MCF 10A (cell line): ENCODE results near the gene CEP76. TPM values are rescaled to one million over a fixed set of nuclear protein-coding genes. Genes with fewer than 3 reads are reported as not detected.
A peak's percentile ranks its signal among the peaks of the same experiment; 100 is the strongest.

Experiments used
- BruUV-seq: library from RNA; stranded (reverse); fragments of 400-500 nt; replicated peaks from 2 replicates; lab custom pipeline; 2021; lab: Mats Ljungman, UMichigan
- CTCF ChIA-PET: fragments of 300-600 bp; sonication (Branson Sonifier 250); formaldehyde crosslinking; extraction: SDS; loops from one replicate; lab custom pipeline; 2021; ENCODE audit warnings: antibody characterized with exemption, inconsistent platforms; lab: Yijun Ruan, JAX
- POLR2A ChIA-PET: fragments of 300-600, 350-650 bp; sonication (Branson Sonifier 250); formaldehyde crosslinking; extraction: SDS; loops from one replicate; lab custom pipeline; 2020; ENCODE audit warnings: antibody characterized with exemption, inconsistent platforms; lab: Yijun Ruan, JAX
- DNase-seq: peaks from one replicate; pipeline ENCODE4 v3.0.0-alpha.2; 2018; ENCODE audit not compliant: unreplicated experiment
- H3K27ac Mint-ChIP-seq: one replicate; pipeline ENCODE4 v1.8.0; 2022; ENCODE audit warnings: mild to moderate bottlenecking, low read depth, mixed read lengths; ENCODE audit not compliant: unreplicated experiment
- H3K27me3 Mint-ChIP-seq: one replicate; pipeline ENCODE4 v1.8.0; 2022; ENCODE audit warnings: mixed read lengths; ENCODE audit not compliant: insufficient read depth, unreplicated experiment
- H3K36me3 Mint-ChIP-seq: one replicate; pipeline ENCODE4 v1.8.0; 2022; ENCODE audit warnings: mild to moderate bottlenecking, moderate library complexity, mixed read lengths; ENCODE audit not compliant: insufficient read depth, unreplicated experiment
- H3K4me1 Mint-ChIP-seq: one replicate; pipeline ENCODE4 v1.8.0; 2022; ENCODE audit warnings: mixed read lengths; ENCODE audit not compliant: insufficient read depth, unreplicated experiment
- H3K4me3 Mint-ChIP-seq: one replicate; pipeline ENCODE4 v1.8.0; 2022; ENCODE audit warnings: mild to moderate bottlenecking, moderate library complexity, mixed read lengths; ENCODE audit not compliant: unreplicated experiment
- H3K9me3 Mint-ChIP-seq: one replicate; pipeline ENCODE4 v1.8.0; 2022; ENCODE audit warnings: mixed read lengths; ENCODE audit not compliant: unreplicated experiment
- intact Hi-C: fragments of 100-400 bp; cut with micrococcal nuclease; formaldehyde crosslinking; loops from 2 replicates; pipeline ENCODE4 v1.14.1; 2022
- total RNA-seq: library from RNA; stranded (reverse); gene quantifications from 2 replicates; pipeline ENCODE4 v1.2.3, GENCODE V29; 2022
- TF ChIP-seq, protein P1 (sequence below): fragments of 200-600 bp; IDR thresholded peaks from one replicate; pipeline ENCODE4 v1.8.0; 2022; ENCODE audit warnings: antibody characterized with exemption, mild to moderate bottlenecking; ENCODE audit not compliant: unreplicated experiment

Gene CEP76
- total RNA-seq, 1 experiment from 2014 or later, result 4.9 TPM

DNA sequence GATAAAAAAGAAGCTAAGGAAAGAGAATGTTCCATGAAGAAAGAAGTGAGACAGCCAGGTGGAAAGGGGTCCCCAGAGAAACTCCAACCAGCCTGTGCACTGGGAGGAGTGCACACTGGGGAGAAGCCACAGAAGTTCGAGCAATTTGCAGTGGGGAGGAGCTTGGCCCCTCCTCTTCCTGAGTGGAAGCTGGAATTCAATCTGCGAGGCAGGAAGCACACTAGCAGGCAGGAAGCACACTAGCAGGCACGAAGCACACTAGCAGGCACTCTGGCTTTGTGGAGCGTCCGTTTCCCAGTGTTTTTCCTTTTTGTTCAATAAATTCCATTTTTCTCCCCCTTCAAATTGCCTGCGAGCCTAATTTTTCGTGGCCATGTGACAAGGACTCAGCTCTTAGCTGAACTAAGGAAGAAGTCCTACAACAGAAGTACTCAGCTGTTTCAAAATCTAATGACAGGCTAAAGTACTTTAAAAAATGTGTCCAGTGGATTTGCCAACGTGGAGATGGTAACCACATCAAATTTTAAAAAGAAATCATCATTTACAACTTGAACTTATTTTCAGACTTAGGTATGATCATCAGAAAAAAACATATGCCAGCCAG is 23.2 kb downstream of the CEP76 start:
- peak; percentile 23 for DNase-seq
- ChIA-PET CTCF (interaction anchor here (0.6 to 1.7 kb wide), 4 partner anchors 47 to 287 kb away, joined by 3 to 4 read pairs (median 3); no protein-coding TSS in a partner anchor), POLR2A (interaction anchor here (0.9 kb wide), 1 partner anchor 269 kb away, joined by 3 read pairs; the partner anchor contains the start of gene SEH1L)
- intact Hi-C loops, result no loop called here
- Mint-ChIP-seq H3K9me3 (no peaks in the 10 kb centered on the region), H3K27me3 (no peaks in the 10 kb centered on the region), H3K4me3 (no peak overlapping the region), H3K36me3 (peaks cover 62% of the 10 kb centered on the region), H3K4me1 (peaks cover 8% of the 10 kb centered on the region), H3K27ac (no peak overlapping the region)
- TF ChIP-seq, protein P1, sequence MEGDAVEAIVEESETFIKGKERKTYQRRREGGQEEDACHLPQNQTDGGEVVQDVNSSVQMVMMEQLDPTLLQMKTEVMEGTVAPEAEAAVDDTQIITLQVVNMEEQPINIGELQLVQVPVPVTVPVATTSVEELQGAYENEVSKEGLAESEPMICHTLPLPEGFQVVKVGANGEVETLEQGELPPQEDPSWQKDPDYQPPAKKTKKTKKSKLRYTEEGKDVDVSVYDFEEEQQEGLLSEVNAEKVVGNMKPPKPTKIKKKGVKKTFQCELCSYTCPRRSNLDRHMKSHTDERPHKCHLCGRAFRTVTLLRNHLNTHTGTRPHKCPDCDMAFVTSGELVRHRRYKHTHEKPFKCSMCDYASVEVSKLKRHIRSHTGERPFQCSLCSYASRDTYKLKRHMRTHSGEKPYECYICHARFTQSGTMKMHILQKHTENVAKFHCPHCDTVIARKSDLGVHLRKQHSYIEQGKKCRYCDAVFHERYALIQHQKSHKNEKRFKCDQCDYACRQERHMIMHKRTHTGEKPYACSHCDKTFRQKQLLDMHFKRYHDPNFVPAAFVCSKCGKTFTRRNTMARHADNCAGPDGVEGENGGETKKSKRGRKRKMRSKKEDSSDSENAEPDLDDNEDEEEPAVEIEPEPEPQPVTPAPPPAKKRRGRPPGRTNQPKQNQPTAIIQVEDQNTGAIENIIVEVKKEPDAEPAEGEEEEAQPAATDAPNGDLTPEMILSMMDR, result no peak
- BruUV-seq, result no TSS peak

DNA sequence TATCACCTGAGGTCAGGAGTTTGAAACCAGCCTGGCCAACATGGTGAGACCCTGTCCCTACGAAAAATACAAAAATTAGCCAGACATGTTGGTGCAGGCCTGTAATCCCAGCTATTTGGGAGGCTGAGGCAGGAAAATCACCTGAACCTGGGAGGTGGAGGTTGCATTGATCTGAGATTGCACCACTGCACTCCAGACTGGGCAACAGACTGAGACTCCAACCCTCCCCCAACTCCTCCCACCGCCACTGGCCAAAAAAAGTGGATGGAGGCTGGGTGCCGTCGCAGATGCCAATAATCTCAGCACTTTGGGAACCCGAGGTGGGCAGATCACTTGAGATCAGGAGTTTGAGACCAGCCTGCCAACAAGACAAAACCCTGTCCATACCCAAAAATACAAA is 34.5 kb downstream of the CEP76 start:
- H3K27ac Mint-ChIP-seq, result no peak overlapping the region
- H3K27me3 Mint-ChIP-seq, result no peaks in the 10 kb centered on the region
- ChIA-PET CTCF (interaction anchor here (1.4 to 1.7 kb wide), 2 partner anchors 8 to 276 kb away, joined by 5 to 8 read pairs; no protein-coding TSS in a partner anchor), POLR2A (interaction anchor here (1.2 kb wide), 1 partner anchor 32 kb away, joined by 3 read pairs; no protein-coding TSS in a partner anchor)
- DNase-seq, result no peak
- peaks cover 24% of the 10 kb centered on the region for H3K36me3 Mint-ChIP-seq
- H3K9me3 Mint-ChIP-seq, result no peaks in the 10 kb centered on the region
- TF ChIP-seq, protein P1, result no peak
- intact Hi-C loops, result no loop called here
- no peak overlapping the region for H3K4me3 Mint-ChIP-seq
- no peaks in the 10 kb centered on the region for H3K4me1 Mint-ChIP-seq
- BruUV-seq, result no TSS peak

DNA sequence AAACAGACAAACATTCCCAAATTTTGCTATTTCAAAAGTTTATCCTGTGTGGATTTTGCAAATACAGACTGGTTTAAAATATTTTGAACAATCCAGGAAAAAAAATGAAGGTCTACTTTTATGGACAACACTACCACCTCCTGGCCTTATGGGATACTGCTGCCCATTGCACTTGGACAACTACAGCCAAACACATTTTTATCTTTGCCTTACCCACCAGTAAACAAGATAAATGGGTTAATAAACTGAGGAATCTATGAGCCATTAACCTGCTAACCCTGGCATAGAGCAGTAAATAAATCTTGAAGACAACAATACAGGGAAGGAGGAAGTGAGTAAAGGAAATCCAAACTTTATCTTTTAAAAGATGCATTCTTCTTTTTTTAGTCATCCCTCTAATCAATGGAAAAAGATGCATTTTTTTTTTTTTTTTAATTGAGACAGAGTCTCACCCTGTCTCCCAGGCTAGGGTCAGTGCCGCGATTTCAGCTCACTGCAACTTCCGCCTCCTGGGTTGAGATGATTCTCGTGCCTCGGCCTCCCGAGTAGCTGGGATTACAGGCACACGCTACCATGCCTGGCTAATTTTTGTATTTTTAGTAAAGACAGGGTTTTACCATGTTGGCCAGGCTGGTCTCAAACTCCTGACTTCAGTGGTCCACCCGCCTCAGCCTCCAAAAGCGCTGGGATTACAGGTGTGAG is 42.5 kb downstream of the CEP76 start:
- H3K9me3 Mint-ChIP-seq, result no peaks in the 10 kb centered on the region
- TF ChIP-seq, protein P1, result peak; percentile 85
- H3K4me3 Mint-ChIP-seq, result no peak overlapping the region
- BruUV-seq, result no TSS peak
- DNase-seq, result peak; percentile 69
- no peak overlapping the region for H3K27ac Mint-ChIP-seq
- H3K4me1 Mint-ChIP-seq, result peaks cover 18% of the 10 kb centered on the region
- ChIA-PET POLR2A (interaction anchor here (0.7 to 4.0 kb wide), 8 partner anchors 51 to 269 kb away, joined by 3 to 29 read pairs (median 4); partner anchors contain the start of gene PRELID3A), CTCF (interaction anchor here (0.6 to 6.5 kb wide), 24 partner anchors 9 to 281 kb away, joined by 3 to 127 read pairs (median 4); no protein-coding TSS in a partner anchor)
- H3K36me3 Mint-ChIP-seq, result peaks cover 1% of the 10 kb centered on the region
- H3K27me3 Mint-ChIP-seq, result no peaks in the 10 kb centered on the region
- intact Hi-C loops, result loop anchor here (1.0 to 5.0 kb wide), 4 partner anchors 108 to 269 kb away; no protein-coding TSS in a partner anchor
